K562 (cell line): ENCODE measurements around the gene IRS1. TPM values are rescaled to one million over a fixed set of nuclear protein-coding genes. Genes with fewer than 3 reads are reported as not detected.

ENCODE experiments used
- ATF7 ChIP-seq: fragments of 450-650 bp; IDR thresholded peaks from 2 replicates; pipeline ENCODE4 v1.7.1; 2014; ENCODE audit warnings: mild to moderate bottlenecking, moderate library complexity
- BHLHE40 ChIP-seq: IDR thresholded peaks from 2 replicates; pipeline ENCODE4 v1.6.1; 2011; ENCODE audit warnings: low read length, improper control_type of control experiment
- CBFB ChIP-seq: sonication (generic); formaldehyde crosslinking; IDR thresholded peaks from 2 replicates; pipeline ENCODE4 v1.4.0; 2020; ENCODE audit warnings: mild to moderate bottlenecking, missing genetic modification reagents
- CCNT2 ChIP-seq: IDR thresholded peaks from 2 replicates; pipeline ENCODE4 v1.6.1; 2011; ENCODE audit warnings: borderline replicate concordance, low read depth, mild to moderate bottlenecking, moderate library complexity, mixed read lengths, low read length; ENCODE audit not compliant: insufficient read length; ENCODE audit errors: extremely low read depth
- FOXP1 ChIP-seq: sonication (generic); formaldehyde crosslinking; IDR thresholded peaks from 2 replicates; pipeline ENCODE4 v1.8.0; 2022; ENCODE audit warnings: mild to moderate bottlenecking, missing genetic modification reagents
- HNRNPK ChIP-seq: fragments of 200-400 bp; formaldehyde crosslinking; IDR thresholded peaks from one replicate; pipeline ENCODE4 v1.6.1; 2018; ENCODE audit warnings: mild to moderate bottlenecking, low read depth, low read length; ENCODE audit not compliant: poor library complexity, severe bottlenecking
- KAT7 ChIP-seq: sonication (generic); formaldehyde crosslinking; IDR thresholded peaks from 2 replicates; pipeline ENCODE4 v1.8.0; 2022; ENCODE audit warnings: missing genetic modification reagents, mild to moderate bottlenecking, borderline replicate concordance
- POLR2G ChIP-seq: fragments of 200-400 bp; formaldehyde crosslinking; IDR thresholded peaks from 2 replicates; pipeline ENCODE4 v1.6.1; 2017; ENCODE audit warnings: low read depth, mild to moderate bottlenecking, antibody characterized with exemption, low read length, moderate library complexity
- TEAD1 ChIP-seq, 2 experiments: fragments of 450-650 bp in 1 of 2; sonication (generic) in 1 of 2; formaldehyde crosslinking; IDR thresholded peaks; 2 replicates each; pipeline versions ENCODE4 v1.4.0 to v1.8.0; 2020 to 2022; ENCODE audit warnings: mild to moderate bottlenecking in 2 of 2, missing genetic modification reagents in 1 of 2
- ZNF146 ChIP-seq: IDR thresholded peaks from one replicate; pipeline ENCODE4 v1.6.1; 2018; ENCODE audit warnings: missing compliant biosample characterization; ENCODE audit not compliant: unreplicated experiment
- ZNF224 ChIP-seq: sonication (generic); formaldehyde crosslinking; IDR thresholded peaks from 2 replicates; pipeline ENCODE4 v1.8.0; 2022; ENCODE audit warnings: mild to moderate bottlenecking, missing genetic modification reagents
- ZNF717 ChIP-seq: fragments of 250-450 bp; sonication (Bioruptor Pico); IDR thresholded peaks from 2 replicates; pipeline ENCODE4 v1.5.0; 2021
- polyA plus RNA-seq, 8 experiments: library from polyadenylated mRNA; depleted of rRNA in 4 of 8; stranded (reverse) in 5 of 8; unstranded in 3 of 8; fragments of >200 nt; fragmentation: Nextera tagmentation in 2 of 8; fragmentation: Illumina TruSeq in 1 of 8; extraction: Ambion mirVana in 2 of 8; extraction: Trizol in 1 of 8; gene quantifications; 2 replicates each; pipeline versions ENCODE4 v1.2.1 to v1.2.3, GENCODE V29; 2011 to 2014; ENCODE audit warnings: inconsistent platforms in 1 of 8, missing spikeins in 1 of 8
- total RNA-seq, 7 experiments: library from RNA; depleted of rRNA in 6 of 7; stranded (reverse); fragments of >200 nt in 6 of 7; fragmentation: Illumina TruSeq in 2 of 7; extraction: Trizol in 2 of 7; gene quantifications; 2 replicates each; pipeline versions ENCODE4 v1.2.1 to v1.2.3, GENCODE V29; 2011 to 2021; ENCODE audit warnings: low replicate concordance in 1 of 7
- TF ChIP-seq, protein P1 (sequence below), 2 experiments: fragments of 450-650 bp in 1 of 2; sonication (generic) in 1 of 2; formaldehyde crosslinking; conservative IDR thresholded peaks; 2 replicates each; pipeline versions ENCODE4 v1.4.0 to v1.8.1; 2020 to 2022; ENCODE audit warnings: mild to moderate bottlenecking in 1 of 2, missing genetic modification reagents in 1 of 2
- TF ChIP-seq, protein P2 (sequence below): sonication (generic); formaldehyde crosslinking; IDR thresholded peaks from 2 replicates; pipeline ENCODE4 v1.8.0; 2022; ENCODE audit warnings: mild to moderate bottlenecking, missing genetic modification reagents
- TF ChIP-seq, protein P3 (sequence below): fragments of 250-450 bp; sonication (Bioruptor Pico); IDR thresholded peaks from 2 replicates; pipeline ENCODE4 v1.4.0; 2020; ENCODE audit warnings: mild to moderate bottlenecking
- TF ChIP-seq, protein P4 (sequence below): fragments of 450-650 bp; IDR thresholded peaks from 2 replicates; pipeline ENCODE4 v1.6.1; 2017; ENCODE audit warnings: mild to moderate bottlenecking, moderate library complexity
- TF ChIP-seq, protein P5 (sequence below), 2 experiments: fragments of 450-650 bp in 1 of 2; sonication (generic) in 1 of 2; formaldehyde crosslinking in 1 of 2; IDR thresholded peaks in 1 of 2; conservative IDR thresholded peaks in 1 of 2; 2 replicates each; pipeline versions ENCODE4 v1.6.1 to v1.8.1; 2016 to 2023; ENCODE audit warnings: mild to moderate bottlenecking in 2 of 2, moderate library complexity in 2 of 2, inconsistent platforms in 1 of 2, missing genetic modification reagents in 1 of 2

IRS1 gene
- total and polyA plus RNA-seq, 9 of the 15 experiments (the other 6 are each of a cell fraction or from before 2014, with no cell fraction given): under 0.01 to 0.31 (median 0.08) TPM; not detected in 1

DNA sequence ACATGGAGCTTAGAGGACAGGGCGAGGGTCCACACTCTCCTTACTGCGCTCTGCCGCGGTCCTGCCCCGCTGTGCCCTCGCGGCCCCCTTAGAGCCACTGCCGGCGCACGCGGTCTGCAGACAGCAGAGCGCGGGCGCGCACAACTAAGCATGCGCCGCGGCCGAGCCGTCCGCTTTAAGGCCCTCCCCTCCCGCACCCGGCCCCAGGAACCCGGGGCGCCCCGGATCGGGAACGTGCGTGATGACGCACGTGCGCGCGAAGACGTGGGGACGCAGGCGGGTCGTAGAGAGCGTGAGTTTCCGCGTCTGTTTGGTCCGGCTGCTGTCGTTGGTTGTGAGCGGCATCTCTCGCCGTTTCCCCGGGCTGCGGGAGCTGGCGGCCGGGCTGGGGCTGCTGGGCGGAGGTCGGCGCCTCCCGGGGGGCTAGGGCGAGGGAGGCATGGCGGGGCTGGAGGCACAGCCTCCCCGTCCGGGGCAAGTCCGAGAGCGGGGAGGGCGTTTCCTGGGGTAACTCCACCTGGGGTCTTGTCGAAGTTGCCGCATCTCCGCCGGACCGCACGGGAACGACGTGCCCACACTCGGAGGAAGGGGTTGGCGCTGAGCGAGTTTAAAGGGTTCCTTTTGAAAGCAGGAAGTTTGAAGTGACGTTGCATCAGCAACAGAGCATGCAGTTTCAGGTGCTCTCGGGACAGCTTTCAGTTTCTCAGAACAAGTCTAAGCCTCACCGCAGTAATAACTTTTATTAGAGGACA is 36.4 kb upstream of the IRS1 start, which contains the start of gene RHBDD1 (continued):
- TF ChIP-seq, protein P1, sequence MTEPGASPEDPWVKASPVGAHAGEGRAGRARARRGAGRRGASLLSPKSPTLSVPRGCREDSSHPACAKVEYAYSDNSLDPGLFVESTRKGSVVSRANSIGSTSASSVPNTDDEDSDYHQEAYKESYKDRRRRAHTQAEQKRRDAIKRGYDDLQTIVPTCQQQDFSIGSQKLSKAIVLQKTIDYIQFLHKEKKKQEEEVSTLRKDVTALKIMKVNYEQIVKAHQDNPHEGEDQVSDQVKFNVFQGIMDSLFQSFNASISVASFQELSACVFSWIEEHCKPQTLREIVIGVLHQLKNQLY (CRISPR knock-in tag; conservative IDR thresholded peaks at IDR 0.05): no peak
- peak; percentile 46 for TF ChIP-seq CCNT2
- TF ChIP-seq, protein P2, sequence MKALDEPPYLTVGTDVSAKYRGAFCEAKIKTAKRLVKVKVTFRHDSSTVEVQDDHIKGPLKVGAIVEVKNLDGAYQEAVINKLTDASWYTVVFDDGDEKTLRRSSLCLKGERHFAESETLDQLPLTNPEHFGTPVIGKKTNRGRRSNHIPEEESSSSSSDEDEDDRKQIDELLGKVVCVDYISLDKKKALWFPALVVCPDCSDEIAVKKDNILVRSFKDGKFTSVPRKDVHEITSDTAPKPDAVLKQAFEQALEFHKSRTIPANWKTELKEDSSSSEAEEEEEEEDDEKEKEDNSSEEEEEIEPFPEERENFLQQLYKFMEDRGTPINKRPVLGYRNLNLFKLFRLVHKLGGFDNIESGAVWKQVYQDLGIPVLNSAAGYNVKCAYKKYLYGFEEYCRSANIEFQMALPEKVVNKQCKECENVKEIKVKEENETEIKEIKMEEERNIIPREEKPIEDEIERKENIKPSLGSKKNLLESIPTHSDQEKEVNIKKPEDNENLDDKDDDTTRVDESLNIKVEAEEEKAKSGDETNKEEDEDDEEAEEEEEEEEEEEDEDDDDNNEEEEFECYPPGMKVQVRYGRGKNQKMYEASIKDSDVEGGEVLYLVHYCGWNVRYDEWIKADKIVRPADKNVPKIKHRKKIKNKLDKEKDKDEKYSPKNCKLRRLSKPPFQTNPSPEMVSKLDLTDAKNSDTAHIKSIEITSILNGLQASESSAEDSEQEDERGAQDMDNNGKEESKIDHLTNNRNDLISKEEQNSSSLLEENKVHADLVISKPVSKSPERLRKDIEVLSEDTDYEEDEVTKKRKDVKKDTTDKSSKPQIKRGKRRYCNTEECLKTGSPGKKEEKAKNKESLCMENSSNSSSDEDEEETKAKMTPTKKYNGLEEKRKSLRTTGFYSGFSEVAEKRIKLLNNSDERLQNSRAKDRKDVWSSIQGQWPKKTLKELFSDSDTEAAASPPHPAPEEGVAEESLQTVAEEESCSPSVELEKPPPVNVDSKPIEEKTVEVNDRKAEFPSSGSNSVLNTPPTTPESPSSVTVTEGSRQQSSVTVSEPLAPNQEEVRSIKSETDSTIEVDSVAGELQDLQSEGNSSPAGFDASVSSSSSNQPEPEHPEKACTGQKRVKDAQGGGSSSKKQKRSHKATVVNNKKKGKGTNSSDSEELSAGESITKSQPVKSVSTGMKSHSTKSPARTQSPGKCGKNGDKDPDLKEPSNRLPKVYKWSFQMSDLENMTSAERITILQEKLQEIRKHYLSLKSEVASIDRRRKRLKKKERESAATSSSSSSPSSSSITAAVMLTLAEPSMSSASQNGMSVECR: peak; percentile 42; the same call in 1 of the 2 replicates
- peak; percentile 72; the same call in 1 of the 2 replicates for TF ChIP-seq ATF7
- TF ChIP-seq ZNF146 (CRISPR knock-in tag): no peak
- TF ChIP-seq HNRNPK: no peak
- TF ChIP-seq KAT7: peak; percentile 30; the same call in 1 of the 2 replicates
- TF ChIP-seq, protein P3, sequence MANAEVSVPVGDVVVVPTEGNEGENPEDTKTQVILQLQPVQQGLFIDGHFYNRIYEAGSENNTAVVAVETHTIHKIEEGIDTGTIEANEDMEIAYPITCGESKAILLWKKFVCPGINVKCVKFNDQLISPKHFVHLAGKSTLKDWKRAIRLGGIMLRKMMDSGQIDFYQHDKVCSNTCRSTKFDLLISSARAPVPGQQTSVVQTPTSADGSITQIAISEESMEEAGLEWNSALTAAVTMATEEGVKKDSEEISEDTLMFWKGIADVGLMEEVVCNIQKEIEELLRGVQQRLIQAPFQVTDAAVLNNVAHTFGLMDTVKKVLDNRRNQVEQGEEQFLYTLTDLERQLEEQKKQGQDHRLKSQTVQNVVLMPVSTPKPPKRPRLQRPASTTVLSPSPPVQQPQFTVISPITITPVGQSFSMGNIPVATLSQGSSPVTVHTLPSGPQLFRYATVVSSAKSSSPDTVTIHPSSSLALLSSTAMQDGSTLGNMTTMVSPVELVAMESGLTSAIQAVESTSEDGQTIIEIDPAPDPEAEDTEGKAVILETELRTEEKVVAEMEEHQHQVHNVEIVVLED (CRISPR knock-in tag): peak; percentile 99
- peak; percentile 85; the same call in 1 of the 2 replicates for TF ChIP-seq ZNF224 (CRISPR knock-in tag)
- TF ChIP-seq BHLHE40: peak; percentile 72
- TF ChIP-seq, protein P4, sequence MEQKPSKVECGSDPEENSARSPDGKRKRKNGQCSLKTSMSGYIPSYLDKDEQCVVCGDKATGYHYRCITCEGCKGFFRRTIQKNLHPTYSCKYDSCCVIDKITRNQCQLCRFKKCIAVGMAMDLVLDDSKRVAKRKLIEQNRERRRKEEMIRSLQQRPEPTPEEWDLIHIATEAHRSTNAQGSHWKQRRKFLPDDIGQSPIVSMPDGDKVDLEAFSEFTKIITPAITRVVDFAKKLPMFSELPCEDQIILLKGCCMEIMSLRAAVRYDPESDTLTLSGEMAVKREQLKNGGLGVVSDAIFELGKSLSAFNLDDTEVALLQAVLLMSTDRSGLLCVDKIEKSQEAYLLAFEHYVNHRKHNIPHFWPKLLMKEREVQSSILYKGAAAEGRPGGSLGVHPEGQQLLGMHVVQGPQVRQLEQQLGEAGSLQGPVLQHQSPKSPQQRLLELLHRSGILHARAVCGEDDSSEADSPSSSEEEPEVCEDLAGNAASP: no peak
- TF ChIP-seq, protein P5, sequence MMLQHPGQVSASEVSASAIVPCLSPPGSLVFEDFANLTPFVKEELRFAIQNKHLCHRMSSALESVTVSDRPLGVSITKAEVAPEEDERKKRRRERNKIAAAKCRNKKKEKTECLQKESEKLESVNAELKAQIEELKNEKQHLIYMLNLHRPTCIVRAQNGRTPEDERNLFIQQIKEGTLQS (IDR thresholded peaks at IDR 0.05): peak; percentile 89
- TF ChIP-seq, protein P5 (CRISPR knock-in tag; conservative IDR thresholded peaks at IDR 0.05): no peak
- TF ChIP-seq POLR2G: peak; percentile 99
- TF ChIP-seq TEAD1 (CRISPR knock-in tag; IDR thresholded peaks at IDR 0.05): peak in 1 of 2 experiments; percentile 61; a peak in 1 of 4 replicates
- TF ChIP-seq ZNF717 (CRISPR knock-in tag): no peak
- 0 out of 2 replicates have a peak, but pooled peaks have one; percentile 6 for TF ChIP-seq CBFB (CRISPR knock-in tag)
- peak; percentile 73 for TF ChIP-seq FOXP1
